SU-DHL-6 (cell line): Measurements from ENCODE around the gene WDR4.

Source experiments
- EZH2phosphoT487 ChIP-seq: fragments of 200-600 bp; sonication (generic), shearing (Covaris generic); conservative IDR thresholded peaks from 2 replicates; pipeline ENCODE4 v1.6.1; 2018; ENCODE audit warnings: mild to moderate bottlenecking, antibody characterized with exemption, low read length, moderate library complexity, mixed read lengths
- TF ChIP-seq, protein P1 (sequence below): fragments of 200-600 bp; sonication (generic); IDR thresholded peaks from one replicate; pipeline ENCODE4 v1.5.1; 2017; ENCODE audit warnings: antibody characterized with exemption, mild to moderate bottlenecking, low read length, moderate library complexity; ENCODE audit not compliant: insufficient read depth, poor library complexity, severe bottlenecking

DNA sequence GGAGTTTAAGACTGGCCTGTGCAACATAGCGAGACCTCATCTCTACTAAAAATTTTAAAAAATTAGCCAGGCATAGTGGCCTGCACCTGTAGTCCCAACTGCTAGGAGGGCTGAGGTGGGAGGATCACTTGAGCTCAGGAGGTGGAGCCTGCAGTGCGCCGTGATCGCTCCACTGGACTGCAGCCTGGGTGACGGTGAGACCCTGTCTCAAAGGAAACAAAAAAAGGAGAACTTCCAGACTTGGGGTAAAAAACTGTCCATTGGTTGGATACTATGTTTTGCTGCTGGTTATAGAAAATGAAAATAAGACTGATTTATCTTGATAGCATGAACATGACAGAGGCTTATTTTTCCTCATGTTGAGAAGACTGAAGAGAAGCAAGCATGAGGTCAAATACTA, 79.4 kb downstream of the WDR4 start:
- TF ChIP-seq, protein P1, sequence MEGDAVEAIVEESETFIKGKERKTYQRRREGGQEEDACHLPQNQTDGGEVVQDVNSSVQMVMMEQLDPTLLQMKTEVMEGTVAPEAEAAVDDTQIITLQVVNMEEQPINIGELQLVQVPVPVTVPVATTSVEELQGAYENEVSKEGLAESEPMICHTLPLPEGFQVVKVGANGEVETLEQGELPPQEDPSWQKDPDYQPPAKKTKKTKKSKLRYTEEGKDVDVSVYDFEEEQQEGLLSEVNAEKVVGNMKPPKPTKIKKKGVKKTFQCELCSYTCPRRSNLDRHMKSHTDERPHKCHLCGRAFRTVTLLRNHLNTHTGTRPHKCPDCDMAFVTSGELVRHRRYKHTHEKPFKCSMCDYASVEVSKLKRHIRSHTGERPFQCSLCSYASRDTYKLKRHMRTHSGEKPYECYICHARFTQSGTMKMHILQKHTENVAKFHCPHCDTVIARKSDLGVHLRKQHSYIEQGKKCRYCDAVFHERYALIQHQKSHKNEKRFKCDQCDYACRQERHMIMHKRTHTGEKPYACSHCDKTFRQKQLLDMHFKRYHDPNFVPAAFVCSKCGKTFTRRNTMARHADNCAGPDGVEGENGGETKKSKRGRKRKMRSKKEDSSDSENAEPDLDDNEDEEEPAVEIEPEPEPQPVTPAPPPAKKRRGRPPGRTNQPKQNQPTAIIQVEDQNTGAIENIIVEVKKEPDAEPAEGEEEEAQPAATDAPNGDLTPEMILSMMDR: no peak
- TF ChIP-seq EZH2phosphoT487: no peak
